GM12891 (cell line): Measurements from ENCODE around the gene FAM50A.
A peak's percentile ranks its signal among the peaks of the same experiment; 100 is the strongest.
"Not testable (repeated sequence)": the region's sequence is repeated elsewhere in the genome, so short reads cannot be mapped to it uniquely, and the experiment has no call there.

Experiments
- DNase-seq: peaks from one replicate; pipeline ENCODE4 v3.0.0; 2011; ENCODE audit warnings: low spot score; ENCODE audit not compliant: insufficient read length
- FAIRE-seq: peaks from 2 replicates; lab custom pipeline; 2011; peaks lifted over from hg19 to GRCh38; lab: Jason Lieb, UNC
- PAX5 ChIP-seq: IDR thresholded peaks from 2 replicates; pipeline ENCODE4 v1.6.1; 2011; ENCODE audit warnings: low read length, moderate library complexity, mild to moderate bottlenecking; ENCODE audit not compliant: insufficient read depth, severe bottlenecking
- POLR2A ChIP-seq: IDR thresholded peaks from 2 replicates; pipeline ENCODE4 v1.6.1; 2011; ENCODE audit warnings: low read depth, low read length, control low read depth
- POLR2AphosphoS5 ChIP-seq: IDR thresholded peaks from 2 replicates; pipeline ENCODE4 v1.6.1; 2011; ENCODE audit warnings: low read depth, low read length, control low read depth
- POU2F2 ChIP-seq: IDR thresholded peaks from 2 replicates; pipeline ENCODE4 v1.6.1; 2011; ENCODE audit warnings: low read depth, mild to moderate bottlenecking, control low read depth, low read length, moderate library complexity
- SPI1 ChIP-seq: IDR thresholded peaks from 2 replicates; pipeline ENCODE4 v1.6.1; 2011; ENCODE audit warnings: low read depth, low read length, control low read depth
- TAF1 ChIP-seq: IDR thresholded peaks from 2 replicates; pipeline ENCODE4 v1.6.1; 2011; ENCODE audit warnings: low read depth, low read length, control low read depth

The FAM50A gene

DNA sequence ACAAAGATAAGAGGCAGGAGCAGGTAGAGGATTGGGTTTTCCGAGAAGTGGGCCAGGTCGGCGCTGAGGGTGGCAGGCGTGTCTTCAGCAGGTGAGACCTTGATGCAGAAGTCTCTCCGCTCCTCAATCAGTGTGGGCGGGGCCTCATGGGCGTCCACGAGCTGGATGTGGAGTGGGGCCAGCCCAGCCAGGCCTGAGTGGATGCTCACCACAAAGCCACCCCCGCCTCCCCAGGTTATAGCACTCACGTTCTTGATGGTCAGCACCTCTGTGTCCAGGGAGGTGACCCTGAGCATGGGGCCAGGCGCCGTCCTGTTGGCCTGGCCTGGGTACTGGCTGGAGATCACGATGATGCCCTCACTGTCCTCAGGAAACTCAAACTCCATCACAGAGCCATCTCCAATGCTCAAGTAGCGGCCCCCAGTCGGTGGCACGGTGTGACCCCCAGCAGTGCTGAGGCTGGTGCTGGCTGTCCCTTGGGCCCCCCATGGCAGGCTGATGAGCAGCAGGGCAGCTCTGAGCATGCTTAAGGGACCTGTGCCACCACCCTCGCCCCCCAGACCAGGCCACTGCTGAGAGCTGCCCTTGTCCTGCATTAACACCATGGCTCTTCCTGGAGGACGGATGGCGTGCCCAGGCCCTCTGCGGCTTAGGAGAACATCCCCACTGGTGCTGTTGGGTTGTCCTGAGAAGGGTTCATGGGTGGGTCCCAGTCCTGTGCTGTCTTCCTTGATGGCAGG is 44.6 kb downstream of the FAM50A start:
- peak; percentile 52 for FAIRE-seq
- TF ChIP-seq POU2F2 (no peak), PAX5 (no peak), TAF1 (no peak)
- no peak for DNase-seq

GRCh38 chrX:154489182-154489581 is 45.2 kb downstream of the FAM50A start:
- no peak for DNase-seq
- TF ChIP-seq SPI1: no peak
- TF ChIP-seq PAX5: no peak
- no peak for TF ChIP-seq POLR2A
- TF ChIP-seq POLR2AphosphoS5: no peak
- no peak for TF ChIP-seq TAF1
- TF ChIP-seq POU2F2: no peak
- FAIRE-seq: no peak

DNA sequence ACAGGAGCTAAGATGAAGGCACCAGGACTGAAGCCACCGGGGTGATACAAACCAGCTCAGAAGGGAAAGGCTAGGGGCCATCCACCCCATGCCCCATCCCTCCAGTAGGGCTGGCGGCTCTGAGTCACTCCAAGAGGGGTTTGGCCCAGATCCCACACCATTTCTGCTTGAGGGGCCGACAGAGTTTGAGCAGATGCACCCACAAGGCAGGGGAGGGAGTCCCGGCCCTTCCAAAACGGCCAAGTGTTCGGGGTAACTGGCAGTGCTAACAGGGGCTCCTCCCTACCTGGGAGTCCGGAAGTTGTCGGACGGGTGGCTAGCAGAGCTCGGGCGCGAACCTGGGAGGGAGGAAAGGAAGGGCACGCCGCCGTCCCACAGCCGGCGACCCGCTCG is 46.1 kb downstream of the FAM50A start:
- DNase-seq (no peak), FAIRE-seq (no peak)
- TF ChIP-seq POLR2AphosphoS5 (no peak), TAF1 (no peak), POU2F2 (no peak), POLR2A (no peak), PAX5 (no peak), SPI1 (no peak)

DNA sequence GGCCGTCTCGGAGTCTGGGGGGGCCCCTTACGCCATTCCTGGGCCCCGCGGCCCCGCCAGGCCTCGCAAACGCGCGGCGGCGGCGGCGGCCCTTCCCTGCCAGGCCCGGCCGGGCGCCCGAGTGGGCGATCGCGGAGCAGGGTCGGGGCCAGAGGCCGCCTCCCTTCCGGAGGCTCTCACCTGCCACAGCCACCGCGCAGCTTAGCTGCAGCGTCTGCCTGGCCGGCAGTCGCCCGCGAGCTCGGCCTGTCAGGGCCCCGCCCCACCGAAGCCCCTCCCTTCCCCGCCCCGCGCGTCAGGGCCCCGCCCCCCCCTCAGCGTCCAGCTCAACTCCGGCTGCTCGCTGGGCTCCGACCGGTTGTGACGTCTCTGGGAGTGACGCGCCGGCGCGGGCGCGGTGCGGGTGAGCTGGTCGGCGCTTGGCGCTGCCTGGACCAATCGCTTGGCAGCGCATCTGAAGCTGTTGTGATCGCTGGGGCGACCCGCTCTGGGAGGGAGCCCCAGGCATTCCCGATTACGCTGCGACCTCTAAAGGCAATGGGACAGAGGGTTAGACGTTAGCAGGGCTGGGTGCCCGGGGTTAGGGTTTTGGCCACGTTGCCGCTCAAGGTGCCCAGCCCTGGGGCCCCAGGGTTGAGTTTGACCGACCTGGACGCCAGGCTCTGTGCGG is 46.6 kb downstream of the FAM50A start, which contains the start of gene SLC10A3:
Gene SLC10A3, minus strand, starts transcription at position 216 of the 670 bp plus-strand sequence. CDS start 1,689 bp downstream, outside the sequence.
- DNase-seq (peak; percentile 85), FAIRE-seq (peak; percentile 100)
- TF ChIP-seq POLR2AphosphoS5 (peak; percentile 83), POLR2A (peak; percentile 85), TAF1 (peak; percentile 82), PAX5 (no peak), SPI1 (no peak)

DNA sequence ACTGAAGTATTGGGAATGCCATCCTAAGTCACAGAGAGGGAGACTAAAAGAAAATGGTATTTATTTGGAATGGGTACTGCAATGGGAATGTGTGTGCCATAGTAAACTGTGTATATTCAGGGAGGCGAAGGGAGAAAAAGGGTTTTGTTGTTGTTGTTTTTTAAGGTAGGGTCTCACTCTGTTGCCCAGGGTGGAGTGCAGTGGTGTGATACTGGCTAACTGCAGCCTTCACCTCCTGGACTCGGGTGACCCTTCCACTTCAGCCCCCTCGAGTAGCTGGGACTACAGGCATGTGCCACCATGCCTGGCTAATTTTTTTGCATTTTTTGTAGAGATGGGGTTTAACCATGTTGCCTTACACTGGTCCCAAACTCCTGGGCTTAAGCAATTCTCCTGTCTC is 50.8 kb downstream of the FAM50A start:
- no peak for FAIRE-seq

GRCh38 chrX:154495472-154495922 is 51.6 kb downstream of the FAM50A start:
- FAIRE-seq (no peak), DNase-seq (no peak)
- TF ChIP-seq POLR2AphosphoS5: no peak
- TF ChIP-seq SPI1: no peak
- TF ChIP-seq POLR2A: no peak
- TF ChIP-seq PAX5: no peak
- TF ChIP-seq TAF1: no peak
- no peak for TF ChIP-seq POU2F2

More for the DNA sequence above, 50.8 kb downstream of the FAM50A start:
- DNase-seq: no peak
- no peak for TF ChIP-seq POU2F2
- TF ChIP-seq POLR2AphosphoS5: no peak
- no peak for TF ChIP-seq TAF1
- no peak for TF ChIP-seq SPI1
- TF ChIP-seq POLR2A: no peak
- TF ChIP-seq PAX5: no peak

GRCh38 chrX:154496591-154497137 is 52.7 kb downstream of the FAM50A start:
- TF ChIP-seq SPI1: peak; percentile 42
- not testable (repeated sequence) for FAIRE-seq, DNase-seq
